NCI-H69 (cell line): ENCODE results near the gene DEPDC1.

ENCODE experiments used
- DNase-seq: peaks from one replicate; lab custom pipeline; 2025; lab: John Stamatoyannopoulos, UW

Gene DEPDC1

DNA sequence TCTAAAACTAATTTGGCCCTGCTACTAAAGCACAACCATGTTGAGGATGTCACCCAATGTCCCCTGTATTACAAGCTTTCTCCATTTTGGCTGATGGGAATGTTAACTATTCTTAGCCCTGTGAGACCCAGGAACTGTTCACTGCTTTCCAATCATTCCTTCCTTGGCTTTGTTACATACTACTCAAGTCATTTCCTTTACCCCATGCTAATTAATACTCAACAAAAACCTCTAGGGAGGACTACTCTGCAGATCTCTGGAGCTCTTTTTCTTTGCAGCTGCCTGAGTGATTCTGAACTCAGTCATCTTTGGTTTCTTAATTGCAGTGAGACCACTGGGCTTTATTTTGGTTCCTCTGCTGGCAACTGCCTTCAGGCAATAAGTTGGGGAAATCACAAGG lies 23.8 kb downstream of the DEPDC1 start:
- peak; percentile 50 for DNase-seq

DNA sequence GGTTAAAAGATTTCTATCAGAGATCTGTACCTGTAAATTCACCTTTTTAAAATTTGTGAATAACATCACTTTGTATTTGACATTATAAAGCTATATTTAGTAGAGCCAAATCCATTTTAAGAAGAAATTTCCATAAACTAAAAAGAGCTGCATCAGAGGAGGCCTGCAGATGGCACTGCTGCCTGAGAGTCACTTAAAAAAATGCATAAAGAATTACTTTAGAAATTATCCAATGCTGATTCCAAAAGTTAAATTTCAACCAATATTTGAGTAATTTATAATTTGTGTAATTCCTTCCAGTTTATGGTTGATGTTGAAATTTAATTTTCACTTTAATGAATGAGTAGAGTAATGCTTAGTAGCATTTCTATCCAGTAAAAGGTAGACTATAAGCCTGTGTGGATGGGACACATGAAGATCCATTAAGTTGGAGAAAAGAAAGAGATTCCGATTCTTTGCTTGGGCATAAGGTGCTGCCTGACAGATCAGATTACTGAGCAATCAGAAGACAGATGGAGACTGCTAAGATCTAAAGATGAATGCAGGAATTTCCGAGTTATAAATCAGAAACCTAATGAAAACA lies 26.4 kb downstream of the DEPDC1 start:
- DNase-seq: peak; percentile 39

DNA sequence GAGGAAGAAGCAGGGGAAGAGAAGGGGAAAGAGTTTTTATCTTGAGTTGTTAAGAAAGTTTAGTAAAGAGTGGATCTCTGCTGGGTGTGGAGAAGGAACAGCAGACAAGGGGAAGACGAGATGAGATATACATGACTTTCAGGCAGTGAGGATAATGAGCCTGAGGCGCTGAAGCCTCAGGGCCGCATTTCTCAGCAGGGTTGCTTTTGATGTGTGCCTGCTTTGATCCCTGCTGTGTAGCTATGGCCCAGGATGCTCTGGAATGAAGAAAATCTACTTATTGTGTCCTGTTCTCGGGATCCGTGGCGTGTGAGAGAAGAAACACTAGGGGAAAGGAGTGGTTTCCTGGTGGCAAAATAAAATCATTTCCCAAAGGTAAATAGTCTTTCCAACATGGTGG lies 32.0 kb downstream of the DEPDC1 start:
- no peak for DNase-seq

DNA sequence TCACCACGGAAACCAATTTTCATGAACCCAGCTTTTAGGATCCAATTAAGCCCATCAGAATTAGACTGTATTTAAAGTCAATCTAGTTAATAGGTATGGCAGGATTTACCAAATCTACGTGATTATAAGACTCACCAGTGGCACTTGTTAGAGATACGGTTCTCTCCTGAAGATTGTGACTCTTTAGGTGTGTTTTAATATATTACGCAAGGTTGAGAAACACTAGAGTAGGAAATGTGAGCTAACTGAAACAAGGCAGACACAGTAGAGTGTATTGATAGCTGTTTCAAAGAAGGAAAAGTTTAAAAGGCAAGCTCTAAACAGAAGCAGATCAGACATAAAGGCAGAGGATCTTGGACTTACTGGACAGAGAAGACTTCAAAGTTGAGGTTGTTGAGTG lies 35.9 kb downstream of the DEPDC1 start:
- DNase-seq: no peak

DNA sequence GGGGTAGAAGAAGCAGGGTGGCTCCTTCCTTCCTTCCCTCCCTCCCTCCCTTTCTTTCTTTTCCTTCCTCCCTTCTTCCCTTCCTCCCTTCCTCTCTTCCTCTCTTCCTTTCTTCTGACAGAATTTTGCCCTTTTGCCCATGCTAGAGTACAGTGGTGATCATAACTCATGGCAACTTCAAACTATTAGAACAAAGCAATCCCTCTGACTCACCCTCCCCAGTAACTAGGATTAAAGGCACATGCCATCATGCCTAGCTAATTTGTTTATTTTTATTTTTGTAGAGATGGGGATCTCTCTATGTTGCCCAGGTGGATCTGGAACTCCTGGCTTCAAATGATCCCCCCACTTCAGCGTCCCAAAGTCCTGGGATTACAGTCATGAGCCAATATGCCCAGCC lies 37.1 kb downstream of the DEPDC1 start:
- DNase-seq: no peak

- no peak for DNase-seq
These were observed 37.8 kb downstream of the DEPDC1 start for GRCh38 chr1:68459091-68459490.

GRCh38 chr1:68456202-68456601 lies 40.7 kb downstream of the DEPDC1 start:
- no peak for DNase-seq

GRCh38 chr1:68454534-68454933 lies 42.3 kb downstream of the DEPDC1 start:
- no peak for DNase-seq

GRCh38 chr1:68453060-68453670 lies 43.7 kb downstream of the DEPDC1 start:
- no peak for DNase-seq

- peak; percentile 15 for DNase-seq
These were observed 47.0 kb downstream of the DEPDC1 start, which contains the start of gene RPE65 for GRCh38 chr1:68449901-68450300. RPE65 (minus strand) TSS chr1:68449954; CDS start chr1:68449905, 49 bp downstream.

DNA sequence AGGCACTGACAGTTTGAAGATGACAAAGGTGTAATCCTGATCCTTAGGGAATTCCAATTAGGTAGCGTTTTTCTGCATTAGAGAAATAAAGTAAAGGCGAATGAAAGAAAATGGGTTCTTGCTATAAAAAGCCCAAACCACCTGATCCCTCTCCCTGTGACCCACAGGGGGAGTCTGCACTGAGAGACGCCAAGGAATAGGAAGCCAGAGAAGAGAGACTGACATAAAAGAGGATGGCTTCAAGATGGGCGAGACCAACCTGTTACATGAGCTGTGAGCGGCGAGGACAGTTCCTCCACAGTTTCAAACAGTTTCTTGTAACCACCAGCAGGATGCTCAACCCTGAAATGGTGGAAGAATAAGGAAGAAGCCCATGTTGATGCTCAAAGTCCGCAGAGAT lies 48.5 kb downstream of the DEPDC1 start:
- no peak for DNase-seq

DNA sequence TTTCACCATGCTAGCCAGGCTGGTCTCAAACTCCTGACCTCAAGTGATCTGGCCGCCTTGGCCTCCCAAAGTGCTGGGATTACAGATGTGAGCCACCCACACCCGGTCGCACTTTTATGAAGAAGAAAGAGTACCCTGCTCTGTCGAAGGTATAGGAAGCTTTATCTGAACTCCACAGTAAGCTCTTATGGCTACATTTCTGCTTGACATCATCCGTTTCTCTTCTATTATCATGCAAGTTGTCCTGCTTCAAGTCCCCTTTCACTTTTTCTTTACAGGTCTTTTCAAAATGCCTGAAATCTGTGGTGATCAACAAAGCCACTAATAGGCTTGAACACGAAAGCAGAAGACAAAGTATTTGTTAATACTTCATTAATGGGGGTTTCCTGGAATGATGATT lies 51.2 kb downstream of the DEPDC1 start:
- no peak for DNase-seq

- peak; percentile 41 for DNase-seq
These were observed 53.9 kb downstream of the DEPDC1 start for GRCh38 chr1:68442822-68443556.

DNA sequence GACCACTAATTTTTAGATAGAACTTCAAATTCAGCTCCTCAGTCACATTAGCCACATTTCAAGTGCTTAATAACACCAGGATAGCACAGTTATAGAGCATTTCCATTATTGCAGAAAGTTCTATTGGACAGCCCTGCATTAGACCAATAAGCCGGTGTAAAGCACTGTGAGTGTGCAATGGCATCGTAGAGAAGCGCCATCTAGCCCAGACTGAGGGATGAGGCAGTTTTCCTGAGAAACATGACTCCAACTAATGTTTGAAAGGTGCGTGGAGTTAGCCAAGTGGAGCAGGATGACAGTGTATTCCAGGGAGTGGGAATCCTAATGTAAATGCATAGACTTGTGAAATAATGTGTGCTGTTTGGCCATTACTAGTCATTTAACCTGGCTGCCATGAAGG lies 54.9 kb downstream of the DEPDC1 start:
- peak; percentile 13 for DNase-seq

GRCh38 chr1:68438310-68438709 lies 58.6 kb downstream of the DEPDC1 start:
- peak; percentile 15 for DNase-seq

DNA sequence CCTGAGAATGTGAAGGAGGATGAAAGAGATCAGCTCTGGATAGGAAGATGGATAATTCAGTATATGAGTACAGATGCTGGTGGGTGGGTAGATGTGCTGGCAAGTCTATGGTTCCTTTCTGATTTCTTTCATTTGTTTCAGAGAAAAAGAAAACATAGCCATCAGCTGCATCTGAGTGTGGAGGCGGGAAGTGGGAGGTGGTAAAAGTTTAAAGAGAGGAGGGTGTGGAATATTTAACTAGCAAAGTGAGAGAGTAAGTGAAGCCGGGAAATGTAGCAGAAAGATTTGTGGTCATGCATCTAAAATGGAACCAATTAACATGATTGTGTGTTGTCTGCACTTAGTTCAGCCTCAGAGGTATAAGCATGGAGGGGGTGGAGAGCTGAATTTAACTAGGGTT lies 63.5 kb downstream of the DEPDC1 start:
- no peak for DNase-seq

DNA sequence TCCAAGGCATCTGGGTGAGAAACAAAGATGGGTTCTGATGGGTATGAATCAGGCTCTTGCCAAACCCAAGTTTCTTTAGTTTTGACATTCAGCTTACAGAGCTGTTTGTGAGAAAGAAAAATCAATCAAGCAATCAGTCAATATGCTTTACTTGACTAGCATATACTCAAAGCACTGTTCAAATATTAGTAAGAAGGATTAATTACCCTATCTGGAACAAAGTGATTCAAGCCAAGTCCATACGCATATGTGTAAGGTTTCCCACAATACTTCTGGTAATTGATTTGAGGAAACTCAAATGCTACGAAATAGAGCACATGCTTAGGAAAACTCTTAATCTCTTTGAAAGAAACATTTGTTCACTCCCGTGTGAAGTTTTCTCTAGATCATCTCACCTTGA lies 65.8 kb downstream of the DEPDC1 start:
- DNase-seq: no peak

- DNase-seq: no peak
These were observed 67.6 kb downstream of the DEPDC1 start for GRCh38 chr1:68429233-68429808.

- DNase-seq: no peak
These were observed 70.3 kb downstream of the DEPDC1 start for GRCh38 chr1:68426594-68426993.
